ENCODE data around the gene REELD1.

GRCh38 chr4:146165840-146166239 is 48.5 kb upstream of the REELD1 start:
- TF ChIP-seq CTCF (IDR thresholded peaks at IDR 0.05; ENCODE audit: low read length) = no peak
- TF ChIP-seq EZH2 (IDR thresholded peaks at IDR 0.05; ENCODE audit: borderline replicate concordance, low read length) = no peak

Measured in OCI-LY1 (cell line).